GM12874 (cell line): ENCODE data around the gene CTNNA2.

ENCODE experiments used
- CTCF ChIP-seq: IDR thresholded peaks from 2 replicates; pipeline ENCODE4 v1.5.1; 2011; ENCODE audit warnings: low read depth, mild to moderate bottlenecking, control low read depth, low read length, moderate library complexity; ENCODE audit not compliant: insufficient read depth

CTNNA2 gene

GRCh38 chr2:80071941-80072340 is 559.1 kb downstream of the CTNNA2 start:
- TF ChIP-seq CTCF: no peak

DNA sequence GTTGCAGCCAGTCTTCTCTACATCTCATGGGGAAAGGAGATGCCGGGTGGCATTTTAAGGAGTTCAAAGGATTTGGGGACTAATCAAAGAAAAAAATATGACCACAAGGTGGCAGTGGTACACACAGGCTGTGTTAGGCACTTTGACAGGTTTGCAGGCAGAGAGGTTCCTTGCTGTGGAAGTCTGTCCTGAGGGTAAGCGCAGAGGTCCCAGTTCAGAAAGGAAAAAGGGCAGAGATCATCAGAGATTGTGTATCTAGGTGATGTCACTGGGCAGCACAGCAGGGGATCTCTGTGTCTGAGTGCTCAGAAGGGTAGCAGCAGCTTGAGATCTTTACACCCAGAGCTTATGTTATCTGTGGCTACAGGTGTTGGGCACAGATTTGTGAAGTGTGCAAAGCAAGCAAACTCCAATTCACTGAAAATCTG is 560.3 kb downstream of the CTNNA2 start:
- peak; percentile 59 for TF ChIP-seq CTCF

DNA sequence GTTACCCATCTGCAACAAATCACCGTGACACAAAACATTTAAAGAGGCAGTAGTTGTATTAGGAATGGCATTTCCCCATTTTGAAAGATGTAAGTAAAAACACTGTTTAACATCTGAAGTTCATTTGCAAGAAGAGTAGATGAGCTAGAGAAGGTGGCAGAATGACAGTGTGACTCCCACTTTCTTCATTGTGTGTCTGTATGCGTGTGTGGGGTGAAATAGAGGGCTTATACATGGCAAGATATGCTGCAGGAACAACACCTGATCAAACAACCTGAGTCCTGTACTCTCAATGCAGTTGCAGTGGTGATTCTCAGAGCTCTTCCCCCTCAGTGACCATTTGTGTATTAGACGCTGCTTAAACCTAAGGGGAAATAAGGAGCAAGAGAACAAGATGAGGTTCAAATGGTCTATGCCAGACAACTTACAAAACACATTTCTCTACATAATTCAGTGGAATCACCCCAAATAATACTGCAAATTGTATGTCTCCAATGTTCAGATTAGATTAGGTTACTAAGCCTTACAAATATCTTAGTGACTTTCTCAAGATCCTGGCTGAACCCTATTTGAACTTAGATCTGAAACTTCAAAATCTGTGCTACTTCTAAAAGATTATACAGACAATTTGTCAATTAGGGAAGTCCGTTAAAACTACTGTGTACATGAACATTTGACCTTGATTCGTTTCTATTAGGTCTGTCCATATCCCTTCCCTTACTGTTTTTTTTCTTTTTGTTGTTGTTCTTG is 561.6 kb downstream of the CTNNA2 start:
- no peak for TF ChIP-seq CTCF

DNA sequence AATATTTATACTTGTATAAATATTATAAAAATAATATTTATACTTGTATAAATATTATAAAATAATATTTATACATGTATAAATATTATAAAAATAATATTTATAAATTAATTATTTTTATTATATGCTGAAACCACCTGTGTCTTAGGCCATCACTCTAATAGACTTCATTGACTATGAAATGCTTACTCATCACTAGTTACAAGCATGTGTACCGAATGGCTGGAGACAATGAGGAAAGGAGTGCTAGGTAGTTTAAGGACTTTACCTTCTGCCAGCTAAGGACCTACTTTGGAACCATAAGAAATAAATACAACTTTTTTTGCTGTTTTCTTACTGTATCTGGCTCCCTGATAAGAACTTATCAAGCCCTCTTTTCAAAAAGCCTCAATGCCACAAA is 562.9 kb downstream of the CTNNA2 start:
- no peak for TF ChIP-seq CTCF

DNA sequence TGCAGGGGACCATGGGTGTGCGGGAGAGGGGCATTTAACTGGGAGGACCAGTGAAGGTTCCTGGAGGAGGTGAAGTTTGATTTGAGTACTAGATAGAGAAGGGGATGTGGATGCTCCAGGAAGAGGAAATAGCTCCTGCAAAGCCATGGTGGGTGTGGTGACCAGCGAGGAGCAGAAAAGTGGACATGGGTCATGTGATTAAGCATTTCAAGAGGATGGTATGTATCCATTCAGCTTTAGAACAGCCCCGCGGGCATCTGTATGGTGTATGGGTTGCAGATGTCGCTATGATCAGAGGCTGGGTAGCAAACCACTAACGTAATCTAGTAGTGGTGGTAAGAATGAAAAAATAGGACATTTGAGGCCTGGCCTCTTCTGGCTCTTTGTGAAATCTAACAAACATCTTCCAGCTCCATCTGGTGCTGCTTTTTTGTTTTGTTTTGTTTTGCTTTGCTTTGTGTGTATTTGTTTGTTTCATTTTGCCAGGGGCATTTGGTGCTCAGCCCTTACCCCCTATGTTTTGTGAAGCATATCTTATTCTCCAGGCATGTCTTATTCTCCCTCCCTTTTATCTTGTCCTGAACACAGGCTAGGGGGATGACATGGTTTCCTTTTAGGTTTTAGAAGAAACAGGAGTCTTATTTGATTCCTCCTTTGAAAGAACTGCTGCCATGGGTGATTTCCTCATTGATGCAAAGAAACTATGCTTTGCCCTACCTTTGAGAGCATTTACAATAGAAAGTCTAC is 565.6 kb downstream of the CTNNA2 start:
- TF ChIP-seq CTCF: no peak

GRCh38 chr2:80080957-80081356 is 568.1 kb downstream of the CTNNA2 start:
- TF ChIP-seq CTCF: no peak

- no peak for TF ChIP-seq CTCF
These were observed 574.0 kb downstream of the CTNNA2 start for GRCh38 chr2:80086831-80087230.
